Activated B cell treated with CpG ODN at 0.5 μM for 24 hours (primary cell): Measurements from ENCODE around the gene ANXA2. TPM values are rescaled to one million over a fixed set of nuclear protein-coding genes. Genes with fewer than 3 reads are reported as not detected.

Experiments
- ATAC-seq: fragments of 200-7000 bp; cut with Tn5 transposase; one replicate; pipeline ENCODE4 v1.10.0; 2021; ENCODE audit warnings: low read depth, mild to moderate bottlenecking, moderate library complexity
- CTCF ChIA-PET: fragments of 350-600 bp; sonication (Branson Sonifier 250); formaldehyde crosslinking; loops from one replicate; lab custom pipeline; 2021; ENCODE audit warnings: antibody characterized with exemption; lab: Charles Lee
- POLR2A ChIA-PET: fragments of 350-600 bp; sonication (Branson Sonifier 250); formaldehyde crosslinking; loops from one replicate; lab custom pipeline; 2021; ENCODE audit warnings: antibody characterized with exemption; lab: Charles Lee
- DNase-seq: peaks from one replicate; pipeline ENCODE4 v3.0.0; 2022
- H3K27ac Mint-ChIP-seq: one replicate; pipeline ENCODE4 v1.8.0; 2020; ENCODE audit warnings: mixed read lengths
- H3K27me3 Mint-ChIP-seq: one replicate; pipeline ENCODE4 v1.8.0; 2021; ENCODE audit warnings: mixed read lengths
- H3K36me3 Mint-ChIP-seq: one replicate; pipeline ENCODE4 v1.8.0; 2021; ENCODE audit warnings: low read depth, mixed read lengths
- H3K4me1 Mint-ChIP-seq: one replicate; pipeline ENCODE4 v1.8.0; 2021; ENCODE audit warnings: mixed read lengths
- H3K4me3 Mint-ChIP-seq: one replicate; pipeline ENCODE4 v1.8.0; 2020; ENCODE audit warnings: mild to moderate bottlenecking, mixed read lengths
- H3K9me3 Mint-ChIP-seq: one replicate; pipeline ENCODE4 v1.8.0; 2020; ENCODE audit warnings: mixed read lengths
- CTCF ChIP-seq: fragments of 200-600 bp; IDR thresholded peaks from one replicate; pipeline ENCODE4 v1.8.0; 2022; ENCODE audit warnings: antibody characterized with exemption, mild to moderate bottlenecking
- intact Hi-C: fragments of 100-400 bp; cut with micrococcal nuclease; formaldehyde crosslinking; loops from one replicate; pipeline ENCODE4 v1.15.1; 2024
- total RNA-seq: library from RNA; stranded (reverse); gene quantifications from 2 replicates; pipeline ENCODE4 v1.2.3, GENCODE V29; 2022

Gene ANXA2
- total RNA-seq, 1 donor from 2014 or later: 218 TPM

- Mint-ChIP-seq H3K4me3 (no peak overlapping the region), H3K27me3 (no peaks in the 10 kb centered on the region), H3K9me3 (no peaks in the 10 kb centered on the region), H3K27ac (no peak overlapping the region), H3K36me3 (peaks cover 48% of the 10 kb centered on the region), H3K4me1 (peaks cover 51% of the 10 kb centered on the region)
- DNase-seq (no peak), ATAC-seq (no peak)
- POLR2A ChIA-PET: no interaction called here
- intact Hi-C loops: loop anchor here (5.0 to 10.0 kb wide), 2 partner anchors 48 to 1670 kb away; partner anchors contain the start of genes C2CD4A and VPS13C
- TF ChIP-seq CTCF: no peak
- CTCF ChIA-PET: no interaction called here
These were observed 3.1 kb downstream of the ANXA2 start for GRCh38 chr15:60394689-60395097.

- H3K9me3 Mint-ChIP-seq: no peaks in the 10 kb centered on the region
- no peak for TF ChIP-seq CTCF
- CTCF ChIA-PET: no interaction called here
- ATAC-seq (no peak), DNase-seq (no peak)
- POLR2A ChIA-PET: interaction anchor here (0.6 kb wide), 1 partner anchor 877 kb away, joined by 6 read pairs; no protein-coding TSS in a partner anchor
- intact Hi-C loops: loop anchor here (10.0 kb wide), 1 partner anchor 1672 kb away; the partner anchor contains the start of genes C2CD4A and VPS13C
- H3K36me3 Mint-ChIP-seq: peaks cover 48% of the 10 kb centered on the region
- H3K27ac Mint-ChIP-seq: no peak overlapping the region
- no peaks in the 10 kb centered on the region for H3K27me3 Mint-ChIP-seq
- H3K4me1 Mint-ChIP-seq: peaks cover 49% of the 10 kb centered on the region
- no peak overlapping the region for H3K4me3 Mint-ChIP-seq
These were observed 4.6 kb downstream of the ANXA2 start for GRCh38 chr15:60392986-60393790.

GRCh38 chr15:60392601-60392985 lies 5.2 kb downstream of the ANXA2 start:
- H3K27ac Mint-ChIP-seq: no peak overlapping the region
- H3K9me3 Mint-ChIP-seq: no peaks in the 10 kb centered on the region
- H3K27me3 Mint-ChIP-seq: no peaks in the 10 kb centered on the region
- no peak for TF ChIP-seq CTCF
- H3K4me3 Mint-ChIP-seq: no peak overlapping the region
- intact Hi-C loops: loop anchor here (10.0 kb wide), 1 partner anchor 1672 kb away; the partner anchor contains the start of genes C2CD4A and VPS13C
- CTCF ChIA-PET: no interaction called here
- DNase-seq: no peak
- POLR2A ChIA-PET: no interaction called here
- no peak for ATAC-seq
- peaks cover 48% of the 10 kb centered on the region for H3K36me3 Mint-ChIP-seq
- peaks cover 49% of the 10 kb centered on the region for H3K4me1 Mint-ChIP-seq

- ChIA-PET POLR2A (interaction anchor here (0.7 kb wide), 1 partner anchor 20 kb away, joined by 3 read pairs; no protein-coding TSS in a partner anchor), CTCF (no interaction called here)
- Mint-ChIP-seq H3K27me3 (no peaks in the 10 kb centered on the region), H3K9me3 (no peaks in the 10 kb centered on the region), H3K4me3 (no peak overlapping the region), H3K36me3 (peaks cover 44% of the 10 kb centered on the region), H3K4me1 (peaks cover 46% of the 10 kb centered on the region), H3K27ac (no peak overlapping the region)
- ATAC-seq (no peak), DNase-seq (no peak)
- no peak for TF ChIP-seq CTCF
- intact Hi-C loops: loop anchor here (10.0 kb wide), 1 partner anchor 1673 kb away; the partner anchor contains the start of genes C2CD4A and VPS13C
These were observed 6.0 kb downstream of the ANXA2 start for GRCh38 chr15:60391722-60392315.
